Iris pigment epithelial cell (primary cell): ENCODE data around the gene DDX39A.
"Not testable (repeated sequence)": the region's sequence is repeated elsewhere in the genome, so short reads cannot be mapped to it uniquely, and the experiment has no call there.

Experiments
- DNase-seq: peaks from one replicate; pipeline ENCODE4 v3.0.0-alpha.2; 2011; ENCODE audit warnings: low read depth

The DDX39A gene

DNA sequence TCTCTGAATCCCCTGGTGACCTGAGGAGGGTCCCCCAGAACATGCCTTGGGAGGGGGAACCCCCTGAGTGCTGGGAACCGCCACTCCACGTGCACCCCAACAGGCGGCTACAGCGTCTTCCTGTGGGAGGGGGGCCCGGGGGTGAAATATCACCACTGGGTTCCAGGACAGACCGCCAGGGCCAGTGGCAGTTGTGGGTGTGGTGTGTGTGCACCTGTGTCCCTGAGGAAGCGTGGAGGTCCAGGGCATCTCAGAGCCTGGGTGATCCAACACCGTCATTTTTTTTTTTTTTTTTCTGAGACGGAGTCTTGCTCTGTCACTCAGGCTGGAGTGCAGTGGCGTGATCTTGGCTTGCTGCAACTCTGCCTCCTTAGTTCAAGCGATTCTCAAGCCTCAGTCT lies 33.6 kb downstream of the DDX39A start:
- no peak for DNase-seq

DNA sequence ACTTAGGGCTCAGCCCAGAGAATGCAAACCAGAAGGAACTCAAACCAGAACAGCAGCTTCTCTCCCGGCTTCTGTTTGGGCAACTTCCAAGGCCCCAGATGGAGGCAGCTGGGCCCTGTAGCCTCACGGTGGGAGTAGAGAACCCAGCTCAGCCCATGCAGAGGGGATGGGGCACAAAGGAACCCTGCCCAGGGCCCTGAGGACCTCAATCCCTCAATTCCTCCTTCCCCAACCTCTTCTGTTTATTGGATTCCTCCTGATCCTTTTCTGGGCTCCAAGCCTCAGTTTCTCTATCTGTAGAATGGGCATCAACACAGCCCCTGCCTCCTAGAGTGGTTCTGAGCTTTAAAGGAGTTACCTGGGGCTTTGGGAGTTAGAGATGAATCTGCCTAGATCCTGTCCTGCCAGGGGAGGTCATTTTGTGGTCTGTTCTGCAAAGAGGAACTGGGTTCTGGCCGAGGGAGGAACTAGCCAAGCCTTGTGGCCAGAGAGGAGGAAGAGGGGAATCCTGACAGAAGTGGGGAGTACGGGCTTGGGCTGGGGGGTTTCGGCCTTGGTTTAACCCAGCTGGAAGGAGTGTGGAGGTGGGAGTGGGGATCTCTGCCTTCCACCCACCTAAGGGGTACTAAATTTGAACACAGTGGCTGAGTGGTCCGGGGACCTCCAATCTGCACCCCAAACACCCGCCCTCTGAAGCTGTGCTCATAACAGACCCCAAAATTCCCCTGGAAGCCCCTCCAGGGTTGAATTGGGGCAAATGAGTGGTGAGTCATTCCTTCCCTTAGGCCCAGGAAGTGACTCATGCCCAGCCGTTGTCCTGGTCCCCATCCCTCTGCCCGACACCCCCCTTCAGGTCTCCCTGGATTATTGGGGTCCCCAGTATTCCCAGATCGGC lies 35.2 kb downstream of the DDX39A start:
- peak; percentile 55 for DNase-seq

DNA sequence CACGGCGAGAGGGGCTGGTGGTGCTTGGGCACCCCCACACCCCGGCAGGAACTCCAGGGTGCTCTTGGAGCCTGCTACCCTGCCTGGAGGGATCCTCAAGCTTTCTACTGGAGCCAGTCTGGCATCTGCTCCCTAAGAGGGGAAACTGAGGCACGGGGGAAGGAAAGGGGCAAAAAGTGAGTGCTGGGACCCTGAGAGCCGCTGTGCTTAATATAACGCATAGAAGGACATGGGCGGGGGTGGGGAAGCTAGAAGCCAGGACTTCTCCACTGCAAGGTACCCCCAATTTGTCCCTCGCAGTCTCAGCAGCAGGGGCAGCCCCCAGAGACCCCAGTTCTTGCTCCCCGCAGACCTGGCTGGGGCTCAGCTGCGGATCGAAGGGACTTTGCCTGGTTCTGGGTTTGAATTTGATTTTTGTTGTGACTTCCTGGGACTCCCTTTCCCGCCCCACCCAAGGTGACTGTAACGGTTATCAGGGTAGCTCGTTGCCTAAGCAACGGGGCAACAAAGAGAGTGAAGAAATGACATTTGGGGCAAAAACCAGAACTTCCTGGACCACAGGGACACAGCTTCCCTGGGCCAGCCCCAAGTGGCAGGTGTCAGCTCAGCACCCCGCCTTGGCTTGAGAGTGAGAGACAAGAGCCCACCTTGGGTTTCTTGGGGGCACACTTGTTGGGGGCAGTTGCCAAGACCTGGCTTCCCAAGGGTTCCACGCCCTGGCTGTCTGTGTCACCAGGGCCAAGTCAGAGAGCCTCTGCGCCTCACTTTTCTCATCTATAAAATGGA lies 37.3 kb downstream of the DDX39A start:
- peak; percentile 27 for DNase-seq

DNA sequence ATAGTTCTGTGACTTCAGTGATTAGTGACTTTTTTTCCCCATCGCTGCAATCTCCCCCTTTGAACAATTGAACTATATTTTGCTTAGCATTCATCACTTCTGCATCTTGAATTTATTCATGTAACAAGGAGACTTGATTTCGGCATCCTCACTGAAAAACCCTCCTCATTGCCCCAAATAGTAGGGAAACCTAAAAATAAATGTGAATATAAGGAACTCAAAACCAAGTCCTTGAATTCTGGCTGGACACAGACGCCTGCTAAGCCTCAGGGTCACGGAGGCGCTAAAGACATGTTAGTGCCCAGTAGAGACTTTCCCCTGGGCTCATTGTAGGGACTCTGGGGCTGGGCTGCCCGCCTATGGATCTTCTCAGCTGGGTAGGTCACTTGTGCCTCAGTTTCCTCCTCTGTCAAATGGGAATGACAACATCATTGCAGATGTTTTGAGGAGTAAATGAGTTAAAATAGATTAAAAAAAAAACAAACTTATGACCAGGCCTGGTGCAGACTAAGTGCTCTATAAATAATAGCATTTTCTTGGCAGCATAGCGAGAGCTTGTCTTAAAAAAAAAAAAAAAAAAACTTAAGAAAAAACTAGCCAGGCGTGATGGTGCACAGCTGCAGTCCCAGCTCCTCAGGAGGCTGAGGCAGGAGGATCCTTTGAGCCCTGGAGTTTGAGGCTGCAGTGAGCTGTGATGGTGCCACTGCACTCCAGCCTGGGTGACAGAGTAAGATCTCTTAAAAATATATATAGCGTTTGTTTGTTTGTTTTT lies 39.7 kb downstream of the DDX39A start:
- no peak for DNase-seq

DNA sequence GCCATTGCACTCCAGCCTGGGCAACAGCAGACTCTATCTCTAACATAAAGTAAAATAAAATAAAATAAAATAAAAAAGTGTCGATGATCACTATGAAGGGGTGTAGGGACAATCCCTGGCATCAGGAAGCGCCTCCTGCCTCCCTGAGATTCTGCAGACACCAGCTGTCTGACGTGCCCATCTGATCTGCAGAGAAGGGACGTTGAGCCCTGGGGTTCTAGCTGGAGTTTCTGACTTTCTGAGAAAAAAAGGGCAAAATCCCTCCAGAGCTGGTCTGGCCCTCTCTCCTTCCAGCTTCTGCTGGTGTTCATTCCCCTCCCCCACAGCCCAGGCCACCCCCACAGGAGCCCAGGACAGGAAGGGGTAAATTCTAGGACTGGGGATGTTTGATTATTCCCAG lies 40.3 kb downstream of the DDX39A start:
- DNase-seq, result no peak

DNA sequence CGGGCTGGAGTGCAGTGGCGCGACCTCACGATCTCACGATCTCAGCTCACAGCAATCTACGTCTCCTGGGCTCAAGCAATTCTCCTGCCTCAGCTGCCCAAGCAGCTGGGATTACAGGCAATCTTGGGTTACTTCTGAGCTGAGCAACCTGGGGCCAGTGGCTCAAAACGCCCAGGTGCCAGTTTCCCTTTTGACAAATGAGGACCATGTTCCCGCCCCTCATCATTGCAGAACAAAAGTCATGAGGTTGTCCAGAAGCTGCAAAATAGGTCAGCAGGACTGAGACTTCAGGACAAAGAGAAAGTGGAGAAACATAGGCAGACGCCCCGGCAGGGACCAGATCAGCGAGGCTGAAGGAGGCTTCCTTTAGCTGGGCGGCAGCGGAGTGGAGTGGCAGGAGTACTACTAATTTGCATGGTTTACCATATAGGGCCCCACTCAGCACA lies 41.2 kb downstream of the DDX39A start:
- DNase-seq, result no peak

DNA sequence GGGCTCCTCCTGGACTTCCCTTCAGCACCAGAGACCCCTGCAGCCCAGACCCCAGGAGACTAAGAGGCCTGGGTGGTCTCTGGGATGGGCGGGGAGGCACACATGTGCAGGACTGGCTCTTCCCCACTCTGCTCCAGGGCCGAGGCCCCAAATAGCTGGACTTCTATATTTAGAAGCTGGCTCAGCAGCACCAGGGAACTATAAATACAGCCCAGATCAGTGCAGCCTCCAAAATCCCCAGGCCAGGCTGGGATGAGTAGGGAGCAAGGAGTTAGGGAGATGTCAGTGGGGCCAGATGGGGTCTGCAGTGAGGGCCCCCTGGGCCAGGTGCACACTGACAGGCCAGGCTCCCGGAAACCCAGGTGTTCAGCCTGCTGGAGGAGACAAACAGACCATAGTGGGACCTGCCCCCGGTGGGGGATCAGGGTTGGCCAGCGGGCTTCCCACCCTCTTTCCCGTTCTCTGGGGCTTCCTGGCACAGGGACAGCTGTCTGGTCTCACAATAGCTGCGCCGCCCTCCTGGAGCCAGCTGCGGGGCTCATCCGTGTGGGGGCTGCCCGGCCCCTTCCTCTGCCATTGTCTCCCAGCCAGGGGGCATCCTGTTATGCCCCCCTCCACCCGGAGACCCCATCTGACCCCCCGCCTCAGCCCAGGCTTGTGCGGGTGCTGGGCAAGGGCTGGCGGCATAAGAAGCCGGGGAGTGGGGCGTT lies 43.4 kb downstream of the DDX39A start:
- no peak for DNase-seq

DNA sequence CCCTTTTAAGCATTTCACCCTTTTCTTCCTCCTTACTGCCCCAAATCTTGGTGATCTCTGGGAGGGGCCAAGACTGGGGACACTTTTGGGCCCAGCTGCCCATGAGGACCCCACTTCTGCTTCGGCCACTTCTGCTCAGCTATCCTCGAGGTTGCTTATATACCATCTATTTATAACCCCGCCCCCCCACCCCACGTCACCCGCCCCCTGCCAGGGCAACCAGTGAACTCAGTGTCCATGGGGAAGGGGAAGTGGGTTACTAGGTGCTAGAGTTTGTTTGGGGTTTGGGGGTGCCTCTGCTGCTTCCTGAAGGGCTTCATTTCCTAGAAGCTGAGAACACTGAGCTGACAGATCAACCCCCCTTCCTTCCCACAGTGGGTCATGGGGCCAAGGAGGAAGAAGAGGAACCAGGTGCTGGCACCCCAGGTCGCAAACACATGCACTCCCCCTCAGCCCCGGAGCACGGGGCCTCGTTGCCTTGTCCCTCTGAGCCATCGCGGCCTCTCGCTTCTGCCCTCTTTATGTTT lies 44.0 kb downstream of the DDX39A start:
- no peak for DNase-seq

DNA sequence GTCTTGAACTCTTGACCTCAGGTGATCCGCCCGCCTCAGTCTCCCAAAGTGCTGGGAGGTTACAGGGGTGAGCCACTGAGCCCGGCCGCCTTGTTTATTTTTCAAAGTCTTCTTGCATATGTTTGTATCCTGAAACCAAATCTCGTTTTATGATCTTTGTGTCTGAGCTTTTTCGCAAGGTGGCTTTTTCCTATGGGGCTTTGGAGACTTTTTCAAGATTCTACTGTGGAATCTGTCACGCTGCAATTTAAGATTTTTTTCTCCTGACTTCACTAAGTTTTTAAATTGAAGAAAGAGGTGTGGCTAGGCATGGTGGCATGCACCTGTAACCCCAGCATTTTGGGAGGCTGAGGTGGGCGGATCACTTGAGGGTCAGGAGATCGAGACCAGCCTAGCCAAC lies 44.8 kb downstream of the DDX39A start:
- DNase-seq, result not testable (repeated sequence)

DNA sequence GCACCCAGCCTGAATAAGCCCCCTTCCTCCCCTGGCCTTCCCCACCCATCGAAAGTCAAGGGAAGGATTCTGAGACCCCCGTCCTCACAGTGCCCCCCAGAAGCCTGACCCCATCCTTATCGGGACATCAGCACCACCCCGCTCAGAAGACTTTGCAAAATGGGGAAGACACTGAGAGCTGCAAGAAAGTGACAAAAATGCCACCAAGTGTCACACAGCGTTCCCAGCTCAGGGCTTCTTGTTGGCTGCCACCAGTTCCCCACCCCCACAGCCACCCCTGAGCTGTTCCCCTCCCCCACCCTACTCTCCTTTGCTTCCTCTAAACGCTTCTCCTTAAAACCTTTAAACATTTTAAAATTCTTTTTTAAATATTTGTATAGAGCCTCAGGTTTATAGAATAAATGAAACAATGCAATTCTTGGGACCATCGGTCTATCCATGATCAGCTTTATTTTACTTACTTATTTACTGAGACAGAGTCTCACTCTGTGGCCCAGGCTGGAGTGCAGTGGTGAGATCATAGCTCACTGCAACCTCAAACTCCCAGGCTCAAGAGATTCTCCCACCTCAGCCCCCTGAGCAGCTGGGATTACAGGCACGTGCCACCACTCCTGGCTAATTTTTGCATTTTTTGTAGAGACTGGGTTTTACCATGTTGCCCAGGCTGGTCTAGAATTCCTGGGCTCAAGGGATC lies 46.6 kb downstream of the DDX39A start:
- DNase-seq, result not testable (repeated sequence)

DNA sequence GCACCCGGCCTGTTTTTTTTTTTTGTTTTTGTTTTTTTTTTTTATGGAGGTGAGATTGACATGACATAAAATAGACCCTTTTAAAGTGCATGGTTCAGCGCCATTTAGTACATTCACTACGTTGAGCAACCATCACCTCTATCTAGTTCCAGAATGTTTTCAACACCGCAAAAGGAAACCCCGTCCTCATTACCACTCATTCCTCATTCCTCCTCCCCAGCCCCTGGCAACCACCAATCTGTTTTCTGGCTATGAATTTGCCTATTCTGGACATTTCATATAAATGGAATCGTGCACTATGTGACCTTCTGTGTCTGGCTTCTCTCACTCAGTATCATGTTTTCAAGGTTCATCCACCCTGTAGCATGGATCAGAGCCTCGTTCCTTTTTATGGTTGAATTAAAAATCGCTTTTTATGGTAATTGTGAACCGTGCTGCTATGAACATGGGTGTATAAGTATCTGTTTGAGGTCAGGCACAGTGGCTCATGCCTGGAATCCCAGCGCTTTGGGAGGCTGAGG lies 47.8 kb downstream of the DDX39A start:
- DNase-seq, result no peak

DNA sequence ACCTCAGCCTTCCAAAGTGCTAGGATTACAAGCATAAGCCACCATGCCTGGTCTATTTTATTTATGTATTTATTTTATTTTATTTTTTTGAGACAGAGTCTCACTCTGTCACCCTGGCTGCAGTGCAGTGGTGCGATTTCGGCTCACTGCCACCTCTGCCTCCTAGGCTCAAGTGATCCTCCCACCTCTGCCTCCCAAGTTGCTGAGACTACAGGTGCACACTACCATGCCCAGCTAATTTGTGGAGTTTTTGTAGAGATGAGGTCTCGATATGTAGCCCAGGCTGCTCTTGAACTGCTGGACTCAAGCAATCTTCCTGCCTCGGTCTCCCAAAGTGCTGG lies 48.2 kb downstream of the DDX39A start:
- no peak for DNase-seq

DNA sequence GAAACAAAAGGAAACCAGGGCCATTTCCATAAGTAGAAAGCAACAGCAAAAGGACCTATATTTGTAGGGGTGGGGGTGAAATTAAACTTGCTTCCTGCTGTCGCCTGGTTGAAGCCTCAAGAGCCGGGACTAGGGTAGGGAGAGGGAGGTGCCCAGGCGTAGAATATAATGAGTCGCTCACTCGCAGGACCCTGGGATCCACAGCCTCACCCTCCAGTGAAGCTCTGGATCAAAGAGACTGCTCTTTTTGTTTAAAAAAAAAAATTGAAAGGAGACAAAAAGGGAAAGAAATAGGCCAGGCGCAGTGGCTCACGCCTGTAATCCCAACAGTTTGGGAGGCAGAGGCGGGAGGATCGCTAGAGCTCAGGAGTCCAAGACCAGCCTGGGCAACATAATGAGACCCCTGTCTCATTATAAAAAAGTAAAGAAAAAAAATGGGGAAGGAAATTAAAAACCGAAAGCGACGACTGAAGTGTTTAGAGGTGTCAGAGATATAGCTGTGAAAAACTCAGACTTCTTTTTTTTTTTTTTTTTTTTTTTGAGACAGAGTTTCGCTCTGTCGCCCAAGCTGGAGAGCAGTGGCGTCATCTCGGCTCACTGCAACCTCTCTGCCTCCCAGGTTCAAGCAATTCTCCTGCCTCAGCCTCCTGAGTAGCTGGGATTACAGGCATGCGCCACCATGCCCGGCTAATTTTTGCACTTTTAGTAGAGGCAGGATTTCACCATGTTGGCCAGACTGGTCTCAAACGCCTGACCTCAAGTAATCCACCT lies 48.8 kb downstream of the DDX39A start:
- no peak for DNase-seq

DNA sequence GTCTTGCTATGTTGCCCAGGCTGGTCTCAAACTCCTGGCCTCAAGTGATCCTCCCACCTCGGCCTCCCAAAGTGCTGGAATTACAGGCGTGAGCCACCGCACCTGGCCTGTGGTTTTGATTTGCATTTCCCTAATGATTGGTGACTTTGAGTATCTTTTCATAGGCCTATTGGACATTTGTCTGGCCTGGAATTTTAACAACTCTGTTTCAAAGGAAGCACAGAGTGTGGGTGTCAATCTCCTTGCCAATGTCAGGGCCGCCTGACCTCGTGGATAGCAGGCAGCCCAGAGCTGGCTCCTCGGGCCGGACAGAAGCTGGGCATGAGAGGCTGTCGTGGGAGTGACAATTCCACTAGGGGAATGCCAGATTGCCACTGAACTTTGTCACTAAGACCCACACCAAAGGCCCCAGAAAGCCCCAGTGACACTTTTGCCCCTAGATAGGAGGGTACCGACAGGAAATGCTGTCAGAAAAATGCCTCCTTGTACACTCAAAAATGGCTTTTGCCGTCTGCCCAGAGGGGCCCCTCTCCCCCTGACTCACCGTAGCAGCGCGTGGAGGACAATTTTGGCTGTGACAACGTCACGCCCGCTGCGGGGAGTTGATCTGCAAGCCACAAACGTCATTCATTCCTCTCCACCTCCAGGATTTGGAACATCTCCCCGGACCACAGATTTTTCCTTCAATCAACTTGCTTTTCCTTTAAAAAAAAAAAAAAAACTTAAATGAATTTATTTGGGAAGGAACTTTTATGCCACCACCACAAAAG lies 49.6 kb downstream of the DDX39A start:
- no peak for DNase-seq

DNA sequence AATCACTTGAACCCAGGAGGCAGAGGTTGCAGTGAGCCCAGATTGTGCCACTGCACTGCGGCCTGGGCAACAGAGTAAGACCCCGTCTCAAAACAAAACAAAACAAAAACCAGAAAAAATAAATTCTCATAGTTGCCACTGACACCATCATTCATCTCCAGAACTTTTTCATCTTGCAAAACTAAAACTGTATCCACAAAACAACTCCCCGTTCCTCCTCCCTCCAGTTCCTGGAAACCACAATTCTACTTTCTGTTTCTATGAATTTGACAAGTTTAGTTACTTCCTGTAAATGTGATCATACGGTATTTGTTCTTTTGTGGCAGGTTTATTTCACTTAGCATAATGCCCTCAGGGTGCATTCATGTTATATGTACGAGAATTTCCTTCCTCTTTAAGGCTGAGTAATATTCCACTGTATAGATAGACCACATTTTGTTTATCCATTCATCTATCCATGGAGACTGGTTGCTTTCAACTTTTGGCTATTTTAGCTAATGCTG lies 51.1 kb downstream of the DDX39A start:
- no peak for DNase-seq

DNA sequence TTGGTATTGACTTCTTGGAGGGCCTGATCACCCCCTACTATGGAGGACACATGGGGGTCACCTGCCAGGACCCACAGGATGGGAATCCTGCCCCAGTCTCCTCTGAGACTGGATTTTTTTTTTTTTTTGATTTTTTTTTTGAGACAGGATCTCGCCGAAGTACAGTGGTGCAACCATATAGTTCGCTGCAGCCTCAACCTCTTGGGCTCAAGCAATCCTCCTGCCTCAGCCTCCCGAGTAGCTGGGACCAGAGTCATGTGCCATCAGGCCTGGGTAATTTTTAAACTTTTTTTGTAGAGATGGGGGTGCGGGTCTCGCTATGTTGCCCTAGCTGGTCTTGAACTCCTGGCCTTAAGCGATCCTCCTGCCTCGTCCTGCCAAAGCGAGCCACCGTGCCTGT lies 52.1 kb downstream of the DDX39A start:
- DNase-seq, result no peak

DNA sequence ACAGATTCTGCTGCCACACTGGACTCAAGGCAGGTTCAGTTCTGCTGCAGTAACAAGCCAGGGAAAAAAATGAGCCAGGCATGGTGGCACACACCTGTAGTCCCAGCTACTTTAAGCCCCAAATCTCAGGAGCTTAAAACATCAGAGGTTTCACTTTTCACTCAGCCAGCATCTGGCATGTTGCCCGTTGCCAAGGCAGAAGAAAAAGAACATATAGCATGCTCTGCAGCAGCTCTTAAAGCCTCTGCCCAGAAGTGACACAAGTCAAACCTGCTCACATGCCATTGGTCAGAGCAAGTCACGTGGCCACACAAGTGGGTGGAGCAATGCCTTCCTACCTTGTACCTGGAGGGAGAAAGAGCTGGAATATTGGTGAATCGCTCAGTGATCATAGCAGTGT lies 52.6 kb downstream of the DDX39A start:
- DNase-seq, result peak; percentile 78

DNA sequence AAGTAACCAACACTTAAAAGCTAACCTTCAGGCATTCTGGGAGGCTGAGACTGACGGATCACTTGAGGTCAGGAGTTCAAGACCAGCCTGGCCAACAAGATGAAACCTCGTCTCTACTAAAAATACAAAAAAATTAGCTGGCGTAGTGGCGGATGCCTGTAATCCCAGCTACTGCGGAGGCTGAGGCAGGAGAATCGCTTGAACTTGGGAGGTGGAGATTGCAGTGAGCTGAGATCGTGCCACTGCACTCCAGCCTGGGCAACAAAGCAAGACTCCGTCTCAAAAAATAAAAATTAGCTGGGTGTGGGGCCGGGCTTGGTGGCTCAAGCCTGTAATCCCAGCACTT lies 55.1 kb downstream of the DDX39A start:
- not testable (repeated sequence) for DNase-seq
